ENCODE results near the gene OR10A3.
A peak's percentile ranks its signal among the peaks of the same experiment; 100 is the strongest.

The OR10A3 gene

GRCh38 chr11:7936615-7937014 is 4.9 kb downstream of the OR10A3 start:
- DNase-seq, result no peak

- no peak for DNase-seq
Measured at GRCh38 chr11:7931168-7931567, 10.3 kb downstream of the OR10A3 start, which contains the start of gene OR10A6. Gene OR10A6, minus strand, starts transcription at chr11:7931268. Its CDS starts 2,606 bp downstream, at chr11:7928662.

GRCh38 chr11:7927635-7928034 is 13.9 kb downstream of the OR10A3 start:
- DNase-seq, result no peak

GRCh38 chr11:7924536-7924935 is 17.0 kb downstream of the OR10A3 start:
- no peak for DNase-seq

- DNase-seq, result no peak
Measured at GRCh38 chr11:7918141-7918540, 23.4 kb downstream of the OR10A3 start.

- no peak for DNase-seq
Measured at GRCh38 chr11:7911011-7911410, 30.5 kb downstream of the OR10A3 start.

GRCh38 chr11:7910286-7910788 is 31.2 kb downstream of the OR10A3 start:
- no peak for DNase-seq

- no peak for DNase-seq
Measured at GRCh38 chr11:7909585-7910285, 31.8 kb downstream of the OR10A3 start.

GRCh38 chr11:7907121-7907520 is 34.4 kb downstream of the OR10A3 start:
- DNase-seq, result no peak

GRCh38 chr11:7906481-7906880 is 35.0 kb downstream of the OR10A3 start:
- no peak for DNase-seq

- DNase-seq, result peak in 1 of 4 experiments; percentile 1
Measured at GRCh38 chr11:7905961-7906429, 35.5 kb downstream of the OR10A3 start.

- DNase-seq, result no peak
Measured at GRCh38 chr11:7905549-7905948, 36.0 kb downstream of the OR10A3 start.

- DNase-seq, result no peak
Measured at GRCh38 chr11:7904917-7905316, 36.6 kb downstream of the OR10A3 start.

- no peak for DNase-seq
Measured at GRCh38 chr11:7903940-7904339, 37.6 kb downstream of the OR10A3 start.

- no peak for DNase-seq
Measured at GRCh38 chr11:7901319-7901854, 40.1 kb downstream of the OR10A3 start.

- DNase-seq, result no peak
Measured at GRCh38 chr11:7900686-7901085, 40.8 kb downstream of the OR10A3 start.

- no peak for DNase-seq
Measured at GRCh38 chr11:7899418-7899817, 42.1 kb downstream of the OR10A3 start.

GRCh38 chr11:7898666-7899283 is 42.7 kb downstream of the OR10A3 start:
- DNase-seq, result no peak

GRCh38 chr11:7896009-7896785 is 45.3 kb downstream of the OR10A3 start:
- no peak for DNase-seq

GRCh38 chr11:7894251-7894650 is 47.3 kb downstream of the OR10A3 start:
- no peak for DNase-seq

GRCh38 chr11:7893796-7894195 is 47.7 kb downstream of the OR10A3 start:
- DNase-seq, result no peak

- peak; percentile 17 to 66 (median 54) for DNase-seq
Measured at GRCh38 chr11:7892840-7893254, 48.7 kb downstream of the OR10A3 start.

Data from suppressor macrophage (primary cell).